Neural progenitor cell (in vitro differentiated cells): Measurements from ENCODE around the gene SOCS2. TPM values are rescaled to one million over a fixed set of nuclear protein-coding genes. Genes with fewer than 3 reads are reported as not detected.

ENCODE experiments used
- DNase-seq: peaks from one replicate; pipeline ENCODE4 v3.0.0-alpha.2; 2016; ENCODE audit warnings: low spot score
- H2AFZ ChIP-seq: fragments of 200-600 bp; sonication (generic); replicated peaks from 2 replicates; pipeline ENCODE4 v1.6.1; 2016; ENCODE audit warnings: antibody characterized with exemption
- H3F3A ChIP-seq: fragments of 200-600 bp; sonication (generic); 2 replicates; pipeline ENCODE4 v1.6.1; 2016; ENCODE audit warnings: antibody characterized with exemption, low read depth
- H3K27ac ChIP-seq: fragments of 200-600 bp; sonication (generic); 2 replicates; pipeline ENCODE4 v1.5.1; 2016; ENCODE audit warnings: mild to moderate bottlenecking
- H3K27me3 ChIP-seq: fragments of 200-600 bp; sonication (generic); 2 replicates; pipeline ENCODE4 v1.6.1; 2016; ENCODE audit warnings: mild to moderate bottlenecking, moderate library complexity
- H3K36me3 ChIP-seq: fragments of 200-600 bp; sonication (generic); 2 replicates; pipeline ENCODE4 v1.5.1; 2016
- H3K4me1 ChIP-seq: fragments of 200-600 bp; sonication (generic); 2 replicates; pipeline ENCODE4 v1.6.1; 2016; ENCODE audit warnings: mixed run types
- H3K4me2 ChIP-seq: fragments of 200-600 bp; sonication (generic); 2 replicates; pipeline ENCODE4 v1.6.1; 2016
- H3K4me3 ChIP-seq: fragments of 200-600 bp; sonication (generic); 2 replicates; pipeline ENCODE4 v1.5.1; 2016
- H3K79me2 ChIP-seq: fragments of 200-600 bp; sonication (generic); 2 replicates; pipeline ENCODE4 v1.6.1; 2016; ENCODE audit warnings: low read depth
- H3K9ac ChIP-seq: fragments of 200-600 bp; sonication (generic); 2 replicates; pipeline ENCODE4 v1.6.1; 2016
- H3K9me3 ChIP-seq: fragments of 200-600 bp; sonication (generic); 2 replicates; pipeline ENCODE4 v1.5.1; 2016; ENCODE audit warnings: low read depth
- H4K20me1 ChIP-seq: fragments of 200-600 bp; sonication (generic); 2 replicates; pipeline ENCODE4 v1.6.1; 2016; ENCODE audit warnings: low read depth
- H3K27ac Mint-ChIP-seq: 3 replicates; pipeline ENCODE4 v1.8.0; 2021; ENCODE audit warnings: mixed read lengths
- H3K27me3 Mint-ChIP-seq: 2 replicates; pipeline ENCODE4 v1.8.0; 2022; ENCODE audit warnings: low read depth, mild to moderate bottlenecking, inconsistent platforms, moderate library complexity, mixed read lengths; ENCODE audit not compliant: insufficient read depth
- H3K36me3 Mint-ChIP-seq: 3 replicates; pipeline ENCODE4 v1.8.0; 2021; ENCODE audit warnings: mixed read lengths
- H3K4me1 Mint-ChIP-seq: 3 replicates; pipeline ENCODE4 v1.8.0; 2021; ENCODE audit warnings: mixed read lengths
- H3K4me3 Mint-ChIP-seq: 3 replicates; pipeline ENCODE4 v1.8.0; 2021; ENCODE audit warnings: mild to moderate bottlenecking, moderate library complexity, mixed read lengths
- H3K9me3 Mint-ChIP-seq: 3 replicates; pipeline ENCODE4 v1.8.0; 2020; ENCODE audit warnings: mixed read lengths
- CTCF ChIP-seq: fragments of 200-600 bp; sonication (generic); IDR thresholded peaks from 2 replicates; pipeline ENCODE4 v1.5.1; 2017; ENCODE audit warnings: antibody characterized with exemption, mild to moderate bottlenecking
- EZH2 ChIP-seq: fragments of 200-600 bp; sonication (generic); IDR thresholded peaks from 2 replicates; pipeline ENCODE4 v1.6.1; 2017; ENCODE audit warnings: antibody characterized with exemption, mild to moderate bottlenecking, moderate library complexity
- EZH2phosphoT487 ChIP-seq: fragments of 200-600 bp; sonication (generic); IDR thresholded peaks from 2 replicates; pipeline ENCODE4 v1.6.1; 2017; ENCODE audit warnings: antibody characterized with exemption
- total RNA-seq: library from RNA; depleted of rRNA; stranded (reverse); fragments of >200 nt; gene quantifications from 2 replicates; pipeline ENCODE4 v1.2.3, GENCODE V29; 2015; ENCODE audit warnings: low replicate concordance

SOCS2 gene
- total RNA-seq, 1 donor from 2014 or later = 4.9 TPM

- no peaks in the 10 kb centered on the region for H3K9me3 ChIP-seq
- DNase-seq = peak; percentile 97
- peaks cover 5% of the 10 kb centered on the region for H3K36me3 Mint-ChIP-seq
- H3K4me2 ChIP-seq = peak overlapping the region; percentile 90
- no peak overlapping the region for H3K27ac Mint-ChIP-seq
- no peaks in the 10 kb centered on the region for H3K36me3 ChIP-seq
- H3K27me3 Mint-ChIP-seq = peaks cover 18% of the 10 kb centered on the region
- TF ChIP-seq EZH2 = no peak
- no peak for TF ChIP-seq EZH2phosphoT487
- no peak for TF ChIP-seq CTCF
- no peak overlapping the region for H3K27ac ChIP-seq
- peaks cover 35% of the 10 kb centered on the region for H4K20me1 ChIP-seq
- H3K4me3 ChIP-seq = peak overlapping the region; percentile 72
- H2AFZ ChIP-seq = peak overlapping the region; percentile 95
- H3K4me3 Mint-ChIP-seq = peak overlapping the region; percentile 93
- H3K9me3 Mint-ChIP-seq = no peaks in the 10 kb centered on the region
- H3F3A ChIP-seq = peaks cover 28% of the 10 kb centered on the region
- peaks cover 12% of the 10 kb centered on the region for H3K4me1 Mint-ChIP-seq
- peaks cover 14% of the 10 kb centered on the region for H3K4me1 ChIP-seq
- H3K79me2 ChIP-seq = no peaks in the 10 kb centered on the region
- H3K9ac ChIP-seq = no peak overlapping the region
- peaks cover 67% of the 10 kb centered on the region for H3K27me3 ChIP-seq
Observed at GRCh38 chr12:93570552-93571364, 1.7 kb upstream of the SOCS2 start.

- Mint-ChIP-seq H3K27me3 (peaks cover 18% of the 10 kb centered on the region), H3K36me3 (peaks cover 5% of the 10 kb centered on the region), H3K4me3 (peak overlapping the region; percentile 84), H3K4me1 (peaks cover 12% of the 10 kb centered on the region), H3K27ac (no peak overlapping the region), H3K9me3 (no peaks in the 10 kb centered on the region)
- peaks cover 35% of the 10 kb centered on the region for H4K20me1 ChIP-seq
- H2AFZ ChIP-seq = peak overlapping the region; percentile 95
- peak overlapping the region; percentile 90 for H3K4me2 ChIP-seq
- peaks cover 28% of the 10 kb centered on the region for H3F3A ChIP-seq
- TF ChIP-seq EZH2 (no peak), CTCF (peak; percentile 37)
- peak; percentile 80 for DNase-seq
- no peak overlapping the region for H3K9ac ChIP-seq
- peaks cover 74% of the 10 kb centered on the region for H3K27me3 ChIP-seq
- H3K36me3 ChIP-seq = no peaks in the 10 kb centered on the region
- peak overlapping the region; percentile 72 for H3K4me3 ChIP-seq
- no peak overlapping the region for H3K27ac ChIP-seq
- peaks cover 14% of the 10 kb centered on the region for H3K4me1 ChIP-seq
- H3K79me2 ChIP-seq = no peaks in the 10 kb centered on the region
- no peaks in the 10 kb centered on the region for H3K9me3 ChIP-seq
Observed at GRCh38 chr12:93571365-93571924, 1.0 kb upstream of the SOCS2 start.

GRCh38 chr12:93572712-93573551 is 457 bp downstream of the SOCS2 start:
- no peaks in the 10 kb centered on the region for H3K79me2 ChIP-seq
- Mint-ChIP-seq H3K4me3 (peak overlapping the region; percentile 95), H3K4me1 (peaks cover 12% of the 10 kb centered on the region), H3K27ac (no peak overlapping the region), H3K9me3 (no peaks in the 10 kb centered on the region), H3K27me3 (peaks cover 18% of the 10 kb centered on the region), H3K36me3 (peaks cover 5% of the 10 kb centered on the region)
- H3K4me2 ChIP-seq = peak overlapping the region; percentile 90
- DNase-seq = peak; percentile 53
- no peak overlapping the region for H3K27ac ChIP-seq
- no peaks in the 10 kb centered on the region for H3K36me3 ChIP-seq
- no peak overlapping the region for H2AFZ ChIP-seq
- H3K4me3 ChIP-seq = peak overlapping the region; percentile 72
- H3K27me3 ChIP-seq = peaks cover 83% of the 10 kb centered on the region
- TF ChIP-seq CTCF (no peak), EZH2phosphoT487 (peak; percentile 89), EZH2 (peak; percentile 96)
- H3K4me1 ChIP-seq = peaks cover 14% of the 10 kb centered on the region
- H4K20me1 ChIP-seq = peaks cover 35% of the 10 kb centered on the region
- no peaks in the 10 kb centered on the region for H3K9me3 ChIP-seq
- H3F3A ChIP-seq = peaks cover 28% of the 10 kb centered on the region
- no peak overlapping the region for H3K9ac ChIP-seq
